MM.1S (cell line): Measurements from ENCODE around the gene MOB3B.

Experiments used
- EZH2 ChIP-seq: fragments of 300-600 bp; sonication (generic); optimal IDR thresholded peaks from 2 replicates; pipeline ENCODE3; 2017; ENCODE audit warnings: low read depth, mild to moderate bottlenecking, antibody characterized with exemption, low read length, mixed read lengths
- EZH2phosphoT487 ChIP-seq: fragments of 300-600 bp; sonication (generic); IDR thresholded peaks from 2 replicates; pipeline ENCODE4 v1.6.1; 2018; ENCODE audit warnings: antibody characterized with exemption, low read length
- TF ChIP-seq, protein P1 (sequence below): fragments of 300-600 bp; sonication (generic); IDR thresholded peaks from 2 replicates; pipeline ENCODE4 v1.5.1; 2016; ENCODE audit warnings: antibody characterized with exemption, low read length, mixed read lengths

- TF ChIP-seq, protein P1, sequence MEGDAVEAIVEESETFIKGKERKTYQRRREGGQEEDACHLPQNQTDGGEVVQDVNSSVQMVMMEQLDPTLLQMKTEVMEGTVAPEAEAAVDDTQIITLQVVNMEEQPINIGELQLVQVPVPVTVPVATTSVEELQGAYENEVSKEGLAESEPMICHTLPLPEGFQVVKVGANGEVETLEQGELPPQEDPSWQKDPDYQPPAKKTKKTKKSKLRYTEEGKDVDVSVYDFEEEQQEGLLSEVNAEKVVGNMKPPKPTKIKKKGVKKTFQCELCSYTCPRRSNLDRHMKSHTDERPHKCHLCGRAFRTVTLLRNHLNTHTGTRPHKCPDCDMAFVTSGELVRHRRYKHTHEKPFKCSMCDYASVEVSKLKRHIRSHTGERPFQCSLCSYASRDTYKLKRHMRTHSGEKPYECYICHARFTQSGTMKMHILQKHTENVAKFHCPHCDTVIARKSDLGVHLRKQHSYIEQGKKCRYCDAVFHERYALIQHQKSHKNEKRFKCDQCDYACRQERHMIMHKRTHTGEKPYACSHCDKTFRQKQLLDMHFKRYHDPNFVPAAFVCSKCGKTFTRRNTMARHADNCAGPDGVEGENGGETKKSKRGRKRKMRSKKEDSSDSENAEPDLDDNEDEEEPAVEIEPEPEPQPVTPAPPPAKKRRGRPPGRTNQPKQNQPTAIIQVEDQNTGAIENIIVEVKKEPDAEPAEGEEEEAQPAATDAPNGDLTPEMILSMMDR: no peak
- TF ChIP-seq EZH2phosphoT487: no peak
- no peak for TF ChIP-seq EZH2
Observed at GRCh38 chr9:27350382-27350976, 179.1 kb downstream of the MOB3B start.
